Type B pancreatic cell (in vitro differentiated cells): ENCODE measurements around the gene ARHGAP31. TPM values are rescaled to one million over a fixed set of nuclear protein-coding genes. Genes with fewer than 3 reads are reported as not detected.

ENCODE experiments used
- DNase-seq: peaks from one replicate; pipeline ENCODE4 v3.0.0; 2021; ENCODE audit warnings: mixed read lengths; ENCODE audit not compliant: unreplicated experiment; ENCODE audit errors: extremely low spot score
- H3K27ac Mint-ChIP-seq: 2 replicates; pipeline ENCODE4 v1.8.0; 2021; ENCODE audit warnings: mild to moderate bottlenecking, mixed read lengths
- H3K27me3 Mint-ChIP-seq: 2 replicates; pipeline ENCODE4 v1.8.0; 2021; ENCODE audit warnings: mixed read lengths
- H3K36me3 Mint-ChIP-seq: 2 replicates; pipeline ENCODE4 v1.8.0; 2021; ENCODE audit warnings: mixed read lengths
- H3K4me1 Mint-ChIP-seq: one replicate; pipeline ENCODE4 v1.8.0; 2021; ENCODE audit warnings: mixed read lengths; ENCODE audit not compliant: unreplicated experiment
- H3K4me3 Mint-ChIP-seq: 2 replicates; pipeline ENCODE4 v1.8.0; 2021; ENCODE audit warnings: mild to moderate bottlenecking, mixed read lengths
- H3K9me3 Mint-ChIP-seq: 2 replicates; pipeline ENCODE4 v1.8.0; 2021; ENCODE audit warnings: mixed read lengths
- CTCF ChIP-seq: fragments of 200-600 bp; sonication (generic); conservative IDR thresholded peaks from 2 replicates; pipeline ENCODE4 v1.5.0; 2021; ENCODE audit warnings: antibody characterized with exemption, mild to moderate bottlenecking
- total RNA-seq: library from RNA; stranded (reverse); gene quantifications from 2 replicates; pipeline ENCODE4 v1.2.1, GENCODE V29; 2021; ENCODE audit warnings: low replicate concordance

ARHGAP31 gene
- total RNA-seq, 1 donor from 2014 or later = 17.3 TPM

- H3K4me1 Mint-ChIP-seq = no peaks in the 10 kb centered on the region
- H3K36me3 Mint-ChIP-seq = peaks cover 74% of the 10 kb centered on the region
- no peaks in the 10 kb centered on the region for H3K9me3 Mint-ChIP-seq
- TF ChIP-seq CTCF = no peak
- H3K4me3 Mint-ChIP-seq = no peak overlapping the region
- no peak for DNase-seq
- H3K27me3 Mint-ChIP-seq = no peaks in the 10 kb centered on the region
- no peak overlapping the region for H3K27ac Mint-ChIP-seq
These were observed 142.8 kb downstream of the ARHGAP31 start for GRCh38 chr3:119436977-119437376.

- TF ChIP-seq CTCF = no peak
- no peak for DNase-seq
- Mint-ChIP-seq H3K27me3 (no peaks in the 10 kb centered on the region), H3K4me1 (no peaks in the 10 kb centered on the region), H3K36me3 (peaks cover 78% of the 10 kb centered on the region), H3K9me3 (peaks cover 4% of the 10 kb centered on the region), H3K27ac (no peak overlapping the region), H3K4me3 (no peak overlapping the region)
These were observed 143.6 kb downstream of the ARHGAP31 start for GRCh38 chr3:119437691-119438258.

- Mint-ChIP-seq H3K36me3 (peaks cover 64% of the 10 kb centered on the region), H3K9me3 (peaks cover 4% of the 10 kb centered on the region), H3K27me3 (no peaks in the 10 kb centered on the region), H3K4me1 (no peaks in the 10 kb centered on the region), H3K27ac (no peak overlapping the region), H3K4me3 (no peak overlapping the region)
- no peak for DNase-seq
- no peak for TF ChIP-seq CTCF
These were observed 149.0 kb downstream of the ARHGAP31 start for GRCh38 chr3:119443179-119443578.

GRCh38 chr3:119444590-119444989 is 150.4 kb downstream of the ARHGAP31 start:
- peaks cover 4% of the 10 kb centered on the region for H3K9me3 Mint-ChIP-seq
- no peak overlapping the region for H3K4me3 Mint-ChIP-seq
- H3K27me3 Mint-ChIP-seq = no peaks in the 10 kb centered on the region
- TF ChIP-seq CTCF = no peak
- no peaks in the 10 kb centered on the region for H3K4me1 Mint-ChIP-seq
- no peak overlapping the region for H3K27ac Mint-ChIP-seq
- no peak for DNase-seq
- H3K36me3 Mint-ChIP-seq = peaks cover 59% of the 10 kb centered on the region

GRCh38 chr3:119453822-119454221 is 159.6 kb downstream of the ARHGAP31 start:
- no peak for TF ChIP-seq CTCF
- Mint-ChIP-seq H3K4me1 (no peaks in the 10 kb centered on the region), H3K27ac (no peak overlapping the region), H3K9me3 (no peaks in the 10 kb centered on the region), H3K4me3 (no peak overlapping the region), H3K36me3 (peaks cover 31% of the 10 kb centered on the region), H3K27me3 (no peaks in the 10 kb centered on the region)
- DNase-seq = no peak

- H3K4me3 Mint-ChIP-seq = no peak overlapping the region
- DNase-seq = no peak
- H3K27me3 Mint-ChIP-seq = no peaks in the 10 kb centered on the region
- no peaks in the 10 kb centered on the region for H3K9me3 Mint-ChIP-seq
- H3K27ac Mint-ChIP-seq = no peak overlapping the region
- H3K36me3 Mint-ChIP-seq = peaks cover 24% of the 10 kb centered on the region
- TF ChIP-seq CTCF = no peak
- H3K4me1 Mint-ChIP-seq = no peaks in the 10 kb centered on the region
These were observed 162.3 kb downstream of the ARHGAP31 start for GRCh38 chr3:119456469-119456868.
